IMR-90 (cell line): Measurements from ENCODE around the gene ARHGEF16. TPM values are rescaled to one million over a fixed set of nuclear protein-coding genes. Genes with fewer than 3 reads are reported as not detected.
A peak's percentile ranks its signal among the peaks of the same experiment; 100 is the strongest.

Experiments used
- ATAC-seq: fragments of 200-7000 bp; cut with Tn5 transposase; 2 replicates; pipeline ENCODE4 v1.9.1; 2020; ENCODE audit warnings: low read depth, mild to moderate bottlenecking, moderate library complexity
- BruUV-seq: library from RNA; stranded (reverse); fragments of 400-500 nt; replicated peaks from 2 replicates; lab custom pipeline; 2021; lab: Mats Ljungman, UMichigan
- CTCF ChIA-PET: fragments of 300-600 bp; formaldehyde crosslinking; extraction: SDS; loops from one replicate; lab custom pipeline; 2021; ENCODE audit warnings: antibody characterized with exemption; lab: Yijun Ruan, JAX
- POLR2A ChIA-PET: fragments of 300-600 bp; sonication (Branson Sonifier 250); formaldehyde crosslinking; loops from one replicate; lab custom pipeline; 2022; ENCODE audit warnings: antibody characterized with exemption; ENCODE audit not compliant: unreplicated experiment; lab: Charles Lee
- DNase-seq: peaks from one replicate; pipeline ENCODE4 v3.0.0; 2013
- H2AFZ ChIP-seq: replicated peaks from 2 replicates; pipeline ENCODE3; 2013; ENCODE audit warnings: low read length, mild to moderate bottlenecking; ENCODE audit not compliant: poor library complexity
- H2AK5ac ChIP-seq: 2 replicates; pipeline ENCODE4 v1.6.1; 2013; ENCODE audit warnings: low read depth, low read length, inconsistent platforms
- H2AK9ac ChIP-seq: replicated peaks from 2 replicates; pipeline ENCODE3; 2013; ENCODE audit warnings: mild to moderate bottlenecking, low read depth, low read length, moderate library complexity; ENCODE audit not compliant: poor library complexity
- H2BK120ac ChIP-seq: 2 replicates; pipeline ENCODE4 v1.6.1; 2013; ENCODE audit warnings: low read depth, low read length, inconsistent platforms
- H2BK15ac ChIP-seq: 3 replicates; pipeline ENCODE4 v1.6.1; 2013; ENCODE audit warnings: low read depth, low read length, inconsistent platforms
- H2BK20ac ChIP-seq: 2 replicates; pipeline ENCODE4 v1.6.1; 2013; ENCODE audit warnings: low read depth, mild to moderate bottlenecking, inconsistent platforms, low read length, moderate library complexity
- H2BK5ac ChIP-seq: 2 replicates; pipeline ENCODE4 v1.6.1; 2013; ENCODE audit warnings: mild to moderate bottlenecking, low read depth, low read length, inconsistent platforms; ENCODE audit not compliant: poor library complexity, severe bottlenecking
- H3K14ac ChIP-seq: replicated peaks from 2 replicates; pipeline ENCODE4 v1.6.1; 2013; ENCODE audit warnings: low read depth, low read length, inconsistent platforms
- H3K18ac ChIP-seq: 2 replicates; pipeline ENCODE4 v1.6.1; 2013; ENCODE audit warnings: low read depth, low read length, control low read depth
- H3K23ac ChIP-seq: 2 replicates; pipeline ENCODE4 v1.6.1; 2013; ENCODE audit warnings: low read depth, low read length, inconsistent platforms
- H3K27ac ChIP-seq: 2 replicates; pipeline ENCODE4 v1.5.1; 2013; ENCODE audit warnings: mild to moderate bottlenecking, control low read depth, low read length; ENCODE audit not compliant: insufficient read depth
- H3K27me3 ChIP-seq: 2 replicates; pipeline ENCODE4 v1.6.1; 2013; ENCODE audit warnings: low read length; ENCODE audit not compliant: control insufficient read depth, insufficient read depth
- H3K36me3 ChIP-seq: 2 replicates; pipeline ENCODE4 v1.6.1; 2013; ENCODE audit warnings: low read length, mixed read lengths; ENCODE audit not compliant: control insufficient read depth, insufficient read depth
- H3K4ac ChIP-seq: 2 replicates; pipeline ENCODE4 v1.6.1; 2013; ENCODE audit warnings: low read depth, low read length, inconsistent platforms
- H3K4me1 ChIP-seq: 2 replicates; pipeline ENCODE4 v1.6.1; 2013; ENCODE audit warnings: low read length, mixed read lengths; ENCODE audit not compliant: control insufficient read depth, insufficient read depth
- H3K4me2 ChIP-seq: 2 replicates; pipeline ENCODE4 v1.6.1; 2013; ENCODE audit warnings: low read depth, mild to moderate bottlenecking, control low read depth, low read length, moderate library complexity
- H3K4me3 ChIP-seq: 2 replicates; pipeline ENCODE4 v1.5.1; 2013; ENCODE audit warnings: low read depth, mild to moderate bottlenecking, control low read depth, low read length, moderate library complexity; ENCODE audit not compliant: insufficient read depth
- H3K56ac ChIP-seq: 2 replicates; pipeline ENCODE4 v1.6.1; 2013; ENCODE audit warnings: low read length, inconsistent platforms; ENCODE audit not compliant: insufficient read depth; ENCODE audit errors: extremely low read depth
- H3K79me1 ChIP-seq, 2 experiments: 2 replicates each; pipeline ENCODE4 v1.6.1; 2013; ENCODE audit warnings: low read length in 2 of 2, inconsistent platforms in 1 of 2, low read depth in 1 of 2
- H3K9ac ChIP-seq: 2 replicates; pipeline ENCODE4 v1.6.1; 2013; ENCODE audit warnings: low read depth, low read length, control low read depth
- H3K9me1 ChIP-seq: 2 replicates; pipeline ENCODE4 v1.6.1; 2013; ENCODE audit warnings: low read length, inconsistent platforms; ENCODE audit not compliant: insufficient read depth
- H3K9me3 ChIP-seq: 2 replicates; pipeline ENCODE4 v1.6.1; 2013; ENCODE audit warnings: low read length; ENCODE audit not compliant: control insufficient read depth, insufficient read depth
- H4K20me1 ChIP-seq: 2 replicates; pipeline ENCODE4 v1.6.1; 2013; ENCODE audit warnings: low read length, inconsistent platforms; ENCODE audit not compliant: insufficient read depth
- H4K5ac ChIP-seq: 2 replicates; pipeline ENCODE4 v1.6.1; 2013; ENCODE audit warnings: mild to moderate bottlenecking, low read depth, low read length, control low read depth
- H4K8ac ChIP-seq, 2 experiments: 2 replicates each; pipeline ENCODE4 v1.6.1; 2013; ENCODE audit warnings: low read depth in 2 of 2, low read length in 2 of 2, control low read depth in 1 of 2, inconsistent platforms in 1 of 2
- H4K91ac ChIP-seq: 2 replicates; pipeline ENCODE4 v1.6.1; 2013; ENCODE audit warnings: low read depth, low read length, inconsistent platforms; ENCODE audit not compliant: insufficient read depth
- BHLHE40 ChIP-seq: fragments of 150-350 bp; IDR thresholded peaks from 2 replicates; pipeline ENCODE4 v1.6.1; 2016; ENCODE audit warnings: mild to moderate bottlenecking, low read depth, low read length
- CEBPB ChIP-seq: IDR thresholded peaks from 2 replicates; pipeline ENCODE4 v1.6.1; 2012; ENCODE audit warnings: low read depth, low read length, improper control_type of control experiment
- CHD1 ChIP-seq: IDR thresholded peaks from 2 replicates; pipeline ENCODE4 v1.6.1; 2012; ENCODE audit warnings: low read depth, low read length, improper control_type of control experiment
- FOS ChIP-seq: fragments of 150-350 bp; IDR thresholded peaks from 2 replicates; pipeline ENCODE4 v1.6.1; 2016; ENCODE audit warnings: low read depth, low read length
- MAFK ChIP-seq: IDR thresholded peaks from 2 replicates; pipeline ENCODE4 v1.6.1; 2012; ENCODE audit warnings: low read depth, low read length, improper control_type of control experiment
- MAZ ChIP-seq: IDR thresholded peaks from 2 replicates; pipeline ENCODE4 v1.6.1; 2012; ENCODE audit warnings: low read depth, mild to moderate bottlenecking, low read length, improper control_type of control experiment, moderate library complexity, borderline replicate concordance
- MXI1 ChIP-seq: IDR thresholded peaks from 2 replicates; pipeline ENCODE4 v1.6.1; 2012; ENCODE audit warnings: low read depth, mild to moderate bottlenecking, low read length, moderate library complexity, borderline replicate concordance
- NFE2L2 ChIP-seq: fragments of 150-350 bp; IDR thresholded peaks from 2 replicates; pipeline ENCODE4 v1.6.1; 2016; ENCODE audit warnings: low read depth, mild to moderate bottlenecking, low read length
- RAD21 ChIP-seq: IDR thresholded peaks from 2 replicates; pipeline ENCODE4 v1.6.1; 2012; ENCODE audit warnings: low read length, improper control_type of control experiment
- RCOR1 ChIP-seq: IDR thresholded peaks from 2 replicates; pipeline ENCODE4 v1.6.1; 2012; ENCODE audit warnings: mild to moderate bottlenecking, low read length, improper control_type of control experiment; ENCODE audit not compliant: insufficient replicate concordance
- whole genome bisulfite sequencing, 2 experiments: methylation state at CpG; one replicate each; pipeline versions ENCODE4 v1.1.5 to v1.1.7; 2013; ENCODE audit warnings: missing lambda C conversion rate in 2 of 2; ENCODE audit not compliant: insufficient read length in 1 of 2; ENCODE audit errors: extremely low coverage in 2 of 2; 5-methylcytosine and 5-hydroxymethylcytosine counted together
- dilution Hi-C: fragments of 300-500 bp; cut with HindIII; formaldehyde crosslinking; loops from one replicate; pipeline ENCODE4 v1.14.3; 2018; ENCODE audit warnings: low sequenced_read_pairs; ENCODE audit not compliant: unreplicated experiment
- in situ Hi-C: fragments of 300-500 bp; cut with MboI; formaldehyde crosslinking; loops from 3 replicates; pipeline ENCODE4 v1.14.3; 2019; ENCODE audit warnings: low sequenced_read_pairs, inconsistent platforms, mixed read lengths
- intact Hi-C: fragments of 100-400 bp; cut with micrococcal nuclease; formaldehyde crosslinking; loops from 2 replicates; pipeline ENCODE4 v1.10.0; 2022
- polyA plus RNA-seq, 3 experiments: library from polyadenylated mRNA; depleted of rRNA; stranded (reverse); fragments of >200 nt; gene quantifications; 2 replicates each; pipeline ENCODE4 v1.2.3, GENCODE V29; 2012; ENCODE audit warnings: low replicate concordance in 1 of 3
- total RNA-seq: library from RNA; depleted of rRNA; stranded (reverse); fragments of >200 nt; gene quantifications from 2 replicates; pipeline ENCODE4 v1.2.3, GENCODE V29; 2012
- TF ChIP-seq, protein P1 (sequence below): fragments of 150-350 bp; IDR thresholded peaks from 2 replicates; pipeline ENCODE4 v1.6.1; 2017; ENCODE audit warnings: mild to moderate bottlenecking, antibody characterized with exemption, low read length, low read depth
- TF ChIP-seq, protein P2 (sequence below): conservative IDR thresholded peaks from 2 replicates; pipeline ENCODE4 v1.5.1; 2012; ENCODE audit warnings: mild to moderate bottlenecking, low read depth, low read length, improper control_type of control experiment

The ARHGEF16 gene
- total and polyA plus RNA-seq, 2 of the 4 experiments (the other 2 are of a cell fraction) = 0.18 to 0.39 TPM

DNA sequence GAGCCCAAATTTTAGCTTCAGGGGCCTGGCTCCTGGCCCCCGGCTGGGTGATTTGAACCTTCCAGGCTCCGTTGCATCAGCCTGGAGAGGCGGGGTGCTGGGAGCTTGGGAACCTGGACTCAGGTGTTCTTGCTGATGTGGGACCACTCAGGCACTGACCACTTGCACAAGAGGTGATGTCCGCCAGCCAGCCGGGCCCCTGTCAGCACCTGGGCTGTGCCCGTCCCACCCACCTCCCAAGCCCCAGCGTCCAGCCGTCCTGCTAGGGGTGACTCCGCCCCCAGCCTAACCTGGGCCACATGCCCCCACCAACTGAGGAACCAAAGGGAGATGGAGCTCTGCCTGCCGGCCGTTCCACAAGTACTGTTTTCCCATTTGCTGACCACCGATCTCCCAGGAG, 47.4 kb upstream of the ARHGEF16 start (continued):
- TF ChIP-seq, protein P1, sequence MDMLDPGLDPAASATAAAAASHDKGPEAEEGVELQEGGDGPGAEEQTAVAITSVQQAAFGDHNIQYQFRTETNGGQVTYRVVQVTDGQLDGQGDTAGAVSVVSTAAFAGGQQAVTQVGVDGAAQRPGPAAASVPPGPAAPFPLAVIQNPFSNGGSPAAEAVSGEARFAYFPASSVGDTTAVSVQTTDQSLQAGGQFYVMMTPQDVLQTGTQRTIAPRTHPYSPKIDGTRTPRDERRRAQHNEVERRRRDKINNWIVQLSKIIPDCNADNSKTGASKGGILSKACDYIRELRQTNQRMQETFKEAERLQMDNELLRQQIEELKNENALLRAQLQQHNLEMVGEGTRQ = no peak
- TF ChIP-seq RCOR1 = no peak

DNA sequence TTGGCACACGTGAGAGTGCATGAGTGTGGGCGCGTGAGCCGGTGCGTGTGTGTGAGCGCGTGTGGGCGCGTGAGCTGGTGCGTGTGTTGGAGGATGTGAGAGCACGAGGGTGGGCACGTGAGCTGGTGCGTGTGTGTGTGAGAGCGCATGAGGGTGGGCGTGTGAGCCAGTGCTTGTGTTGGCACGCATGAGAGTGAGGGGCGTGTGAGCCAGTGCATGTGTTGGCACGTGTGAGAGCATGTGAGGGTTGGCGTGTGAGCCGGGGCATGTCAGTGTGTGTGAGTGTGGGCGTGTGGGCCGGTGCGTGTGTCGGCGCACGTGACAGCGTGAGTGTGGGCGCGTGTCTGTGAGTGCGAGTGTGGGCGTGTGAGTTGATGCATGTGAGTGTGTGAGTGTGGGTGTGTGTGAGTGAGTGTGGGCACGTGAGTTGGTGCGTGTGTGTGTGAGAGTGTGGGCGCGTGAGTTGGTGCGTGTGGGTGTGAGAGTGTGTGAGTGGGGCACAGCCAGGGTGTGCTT, 45.7 kb upstream of the ARHGEF16 start:
- in situ Hi-C loops = no loop called here
- no TSS peak for BruUV-seq
- Histone ChIP-seq H2AK9ac (no peak overlapping the region), H3K23ac (no peak overlapping the region), H4K20me1 (no peaks in the 10 kb centered on the region), H3K9ac (no peak overlapping the region), H3K9me3 (peaks cover 3% of the 10 kb centered on the region; the same call in 1 of the 2 replicates), H2BK5ac (no peak overlapping the region), H3K4me2 (no peak overlapping the region), H3K27ac (no peak overlapping the region), H2AFZ (peak overlapping the region; percentile 49), H3K27me3 (no peaks in the 10 kb centered on the region; the same call in 1 of the 2 replicates), H4K91ac (no peak overlapping the region), H4K8ac (no peak overlapping the region), H3K18ac (no peak overlapping the region), H3K4me1 (no peaks in the 10 kb centered on the region), H3K79me1 (no peaks in the 10 kb centered on the region), H2BK120ac (no peak overlapping the region), H3K56ac (no peak overlapping the region), H2AK5ac (no peak overlapping the region), H3K9me1 (no peaks in the 10 kb centered on the region), H4K5ac (no peak overlapping the region), H3K14ac (no peak overlapping the region), H2BK15ac (no peak overlapping the region), H3K36me3 (no peaks in the 10 kb centered on the region), H2BK20ac (no peak overlapping the region), H3K4me3 (no peak overlapping the region), H3K4ac (no peak overlapping the region)
- dilution Hi-C loops = no loop called here
- CTCF ChIA-PET = no interaction called here
- TF ChIP-seq MAFK = no peak
- TF ChIP-seq RCOR1 = no peak
- TF ChIP-seq MAZ = no peak
- no peak for TF ChIP-seq MXI1
- TF ChIP-seq RAD21 = no peak
- TF ChIP-seq, protein P2, sequence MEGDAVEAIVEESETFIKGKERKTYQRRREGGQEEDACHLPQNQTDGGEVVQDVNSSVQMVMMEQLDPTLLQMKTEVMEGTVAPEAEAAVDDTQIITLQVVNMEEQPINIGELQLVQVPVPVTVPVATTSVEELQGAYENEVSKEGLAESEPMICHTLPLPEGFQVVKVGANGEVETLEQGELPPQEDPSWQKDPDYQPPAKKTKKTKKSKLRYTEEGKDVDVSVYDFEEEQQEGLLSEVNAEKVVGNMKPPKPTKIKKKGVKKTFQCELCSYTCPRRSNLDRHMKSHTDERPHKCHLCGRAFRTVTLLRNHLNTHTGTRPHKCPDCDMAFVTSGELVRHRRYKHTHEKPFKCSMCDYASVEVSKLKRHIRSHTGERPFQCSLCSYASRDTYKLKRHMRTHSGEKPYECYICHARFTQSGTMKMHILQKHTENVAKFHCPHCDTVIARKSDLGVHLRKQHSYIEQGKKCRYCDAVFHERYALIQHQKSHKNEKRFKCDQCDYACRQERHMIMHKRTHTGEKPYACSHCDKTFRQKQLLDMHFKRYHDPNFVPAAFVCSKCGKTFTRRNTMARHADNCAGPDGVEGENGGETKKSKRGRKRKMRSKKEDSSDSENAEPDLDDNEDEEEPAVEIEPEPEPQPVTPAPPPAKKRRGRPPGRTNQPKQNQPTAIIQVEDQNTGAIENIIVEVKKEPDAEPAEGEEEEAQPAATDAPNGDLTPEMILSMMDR = no peak
- no peak for TF ChIP-seq FOS
- no peak for TF ChIP-seq CEBPB
- TF ChIP-seq BHLHE40 = no peak
- TF ChIP-seq NFE2L2 = no peak
- no peak for TF ChIP-seq CHD1
- WGBS, 2 experiments = 94% methylated on average over 26 of the region's 36 CpGs; no CpG with 5 or more reads in 1 of the 2 experiments
- ATAC-seq = no peak
- intact Hi-C loops = no loop called here
- POLR2A ChIA-PET = no interaction called here
- no peak for DNase-seq
